AG08395 (cell line): Measurements from ENCODE around the gene SERP1.

Experiments
- DNase-seq: peaks from one replicate; pipeline ENCODE4 v3.0.0; 2012; ENCODE audit warnings: mixed read lengths, low spot score

Gene SERP1

GRCh38 chr3:150546226-150547044, at the start of gene SERP1, which contains the start of gene EIF2A:
Gene SERP1 (minus strand): TSS chr3:150546496. CDS start chr3:150546135, 361 bp downstream.
Gene EIF2A (plus strand): TSS chr3:150546787. CDS start chr3:150546803, 16 bp downstream.
- DNase-seq: peak; percentile 97

- DNase-seq: no peak
Measured at GRCh38 chr3:150594150-150594549, 47.9 kb upstream of the SERP1 start.

- no peak for DNase-seq
Measured at GRCh38 chr3:150589759-150590158, 43.5 kb upstream of the SERP1 start.

DNA sequence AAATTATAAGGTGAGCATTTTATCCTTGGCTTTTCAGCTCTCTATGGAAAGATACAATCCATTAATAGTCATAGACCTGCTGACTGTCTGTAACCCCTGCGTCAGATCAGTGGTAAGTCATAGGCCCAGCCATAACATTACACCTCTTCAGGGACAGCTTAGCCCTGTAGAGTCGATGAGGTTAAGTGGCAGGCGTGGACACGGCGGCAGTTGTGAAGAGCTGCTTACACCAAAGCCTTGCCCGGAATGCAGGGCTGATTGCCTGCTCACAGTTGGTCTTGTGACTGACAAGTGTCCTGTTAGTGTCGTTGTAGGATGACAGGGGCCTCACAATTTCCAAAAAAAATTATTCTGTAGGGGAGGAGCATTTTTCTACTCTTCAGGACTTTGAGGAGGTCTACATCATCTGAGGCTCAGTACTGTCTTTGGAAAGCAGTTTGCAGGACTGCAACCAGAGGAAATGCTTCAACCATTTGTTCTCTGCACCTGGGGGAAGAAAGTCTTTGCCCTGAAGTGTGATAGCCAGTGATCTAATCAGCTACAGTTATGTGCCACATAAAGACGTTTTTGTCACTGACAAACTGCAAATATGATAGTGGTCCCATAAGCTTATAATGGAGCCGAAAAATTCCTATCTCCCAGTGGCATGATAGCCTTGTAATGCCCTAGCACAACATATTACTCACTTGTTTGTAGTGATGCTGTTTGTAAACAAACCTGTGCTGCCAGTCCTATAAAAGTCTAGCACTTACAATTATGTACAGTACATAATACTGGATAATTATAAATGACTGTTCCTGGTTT, 41.9 kb upstream of the SERP1 start:
- DNase-seq: no peak

DNA sequence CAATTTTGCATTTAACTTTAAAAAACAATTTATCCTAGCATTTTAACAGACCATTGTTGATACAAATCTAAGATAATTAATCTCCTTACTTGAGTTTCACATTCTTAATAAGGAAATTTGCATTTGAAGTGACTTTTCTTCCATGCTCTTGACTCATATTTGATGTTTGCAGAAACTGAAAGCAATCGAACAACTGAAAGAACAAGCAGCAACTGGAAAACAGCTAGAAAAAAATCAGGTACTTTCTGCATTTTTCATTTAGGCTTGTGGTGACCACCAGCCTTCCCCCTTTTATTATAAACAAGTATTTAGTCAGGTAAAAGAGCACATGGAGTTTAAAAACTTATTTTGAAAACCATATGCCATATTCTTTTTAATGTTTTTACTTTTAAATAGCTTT, 36.7 kb upstream of the SERP1 start:
- no peak for DNase-seq

- DNase-seq: no peak
Measured at GRCh38 chr3:150582620-150583019, 36.3 kb upstream of the SERP1 start.

DNA sequence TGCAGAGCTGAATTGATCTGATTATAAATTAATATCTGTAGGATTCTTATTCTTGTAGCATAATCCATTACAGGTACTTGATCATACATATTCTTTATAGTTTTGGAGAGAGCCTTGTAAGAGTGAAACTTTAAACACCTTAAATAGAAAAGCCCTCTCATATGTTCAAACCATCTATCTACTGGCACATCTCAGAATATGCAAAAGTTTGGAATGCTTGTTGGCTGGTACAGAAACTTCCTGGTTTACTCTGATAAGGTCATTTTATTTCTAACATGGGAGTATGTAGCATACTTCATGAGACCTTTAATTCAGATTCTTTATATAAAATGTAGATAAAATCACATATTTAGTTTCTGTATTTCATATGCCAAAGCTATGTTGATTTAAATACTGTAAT, 34.9 kb upstream of the SERP1 start:
- DNase-seq: no peak

DNA sequence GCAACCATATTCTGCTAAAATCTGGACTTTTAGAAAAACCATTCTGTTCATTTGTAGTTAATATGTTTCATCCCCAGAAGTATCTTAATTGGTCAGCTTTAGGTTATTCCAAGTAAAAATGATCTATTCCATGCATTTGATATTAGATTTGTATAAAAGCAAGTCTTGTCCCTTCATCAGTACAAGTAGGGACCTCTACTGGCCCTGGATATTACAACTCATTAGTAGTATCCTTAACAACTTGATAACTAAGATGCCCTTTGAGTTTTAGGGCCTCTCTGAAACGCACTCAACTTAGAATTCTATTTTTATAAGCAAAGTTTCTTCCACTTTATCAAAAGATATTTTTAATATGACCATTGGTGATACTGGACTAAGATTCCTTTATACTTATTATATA, 31.6 kb upstream of the SERP1 start:
- no peak for DNase-seq

DNA sequence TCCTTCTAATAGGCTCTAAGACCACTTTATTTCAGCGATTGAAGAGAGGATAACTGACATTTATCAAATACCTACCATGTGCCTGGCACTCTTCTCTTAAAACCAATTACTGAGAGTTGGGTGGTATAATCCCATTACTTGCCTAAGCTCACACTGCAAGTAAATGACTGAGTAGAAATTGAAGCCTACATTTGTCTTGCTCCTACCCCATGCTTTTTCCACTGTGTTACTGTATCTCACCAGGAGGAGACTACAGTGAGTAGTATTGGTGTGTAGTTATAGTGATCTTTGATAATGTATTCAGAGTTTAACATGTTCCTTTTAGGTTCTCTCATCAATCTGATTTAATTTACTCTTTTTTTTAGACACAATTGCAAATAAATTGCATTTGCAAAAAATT, 21.0 kb upstream of the SERP1 start:
- DNase-seq: no peak

DNA sequence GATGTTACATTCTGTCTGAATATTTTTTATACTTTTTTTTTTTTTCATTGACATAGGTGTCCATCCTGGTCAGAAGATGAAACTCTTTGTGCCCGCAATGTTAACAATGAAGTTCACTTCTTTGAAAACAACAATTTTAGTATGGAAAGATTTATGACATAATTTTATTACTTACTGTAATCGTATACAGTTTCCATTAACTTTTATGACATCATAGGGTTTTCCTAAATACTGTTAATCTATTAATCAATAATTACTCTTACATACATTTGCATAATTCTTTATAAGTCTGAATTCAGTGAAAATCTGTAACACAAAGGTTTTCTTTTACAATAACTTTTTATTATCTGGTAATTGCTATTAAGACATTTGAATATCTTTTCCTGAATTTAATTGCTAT, 17.9 kb upstream of the SERP1 start:
- no peak for DNase-seq

GRCh38 chr3:150557725-150558124, 11.4 kb upstream of the SERP1 start:
- DNase-seq: no peak

DNA sequence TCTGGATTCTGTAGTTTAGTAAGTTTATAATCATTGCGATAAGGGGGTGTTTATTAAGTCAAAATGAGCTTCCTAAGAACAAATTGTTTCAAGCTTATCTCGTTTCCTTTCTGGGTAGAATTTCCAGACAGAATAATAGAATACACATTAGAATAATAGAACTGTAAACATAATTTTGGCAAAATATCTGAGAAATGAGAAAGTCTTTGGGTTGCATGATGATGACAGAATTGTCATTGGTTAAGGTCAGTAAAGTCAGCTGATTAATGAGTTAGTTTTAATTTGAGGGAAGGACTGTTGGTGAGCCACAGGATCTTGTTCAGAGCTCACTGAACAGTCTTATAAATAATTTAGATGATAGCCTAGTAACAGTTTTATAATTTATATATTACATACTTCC, 10.5 kb upstream of the SERP1 start:
- DNase-seq: no peak

DNA sequence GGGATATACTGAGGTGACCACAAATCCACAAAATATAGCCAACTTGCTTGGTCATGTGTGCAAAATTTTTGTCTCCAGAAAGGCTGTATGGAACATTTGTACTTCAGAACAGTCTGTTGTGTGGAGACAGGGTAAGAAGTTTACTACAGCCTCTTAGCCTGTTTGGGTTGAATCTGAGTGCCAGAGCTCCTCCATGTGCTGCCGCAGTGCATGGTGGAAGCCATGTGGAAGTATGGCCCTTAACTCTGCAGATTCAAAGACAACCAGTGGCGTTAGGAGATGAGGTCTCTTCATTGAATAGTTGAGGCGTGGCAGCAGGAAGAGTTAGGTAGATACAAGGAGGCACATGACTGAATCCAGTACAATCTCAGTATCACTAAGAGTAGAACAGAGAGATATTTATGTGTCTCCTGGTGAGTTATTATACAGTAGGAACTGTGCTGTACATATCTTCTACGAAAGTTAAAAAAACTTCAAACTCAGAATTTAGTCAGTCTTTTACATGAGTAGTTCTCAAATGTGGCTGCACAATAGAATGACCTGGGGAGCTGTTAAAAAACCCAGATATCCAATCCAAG, 9.7 kb upstream of the SERP1 start:
- no peak for DNase-seq

- DNase-seq: no peak
Measured at GRCh38 chr3:150547045-150547741, 897 bp upstream of the SERP1 start.

GRCh38 chr3:150545419-150546225, 674 bp downstream of the SERP1 start:
- no peak for DNase-seq

DNA sequence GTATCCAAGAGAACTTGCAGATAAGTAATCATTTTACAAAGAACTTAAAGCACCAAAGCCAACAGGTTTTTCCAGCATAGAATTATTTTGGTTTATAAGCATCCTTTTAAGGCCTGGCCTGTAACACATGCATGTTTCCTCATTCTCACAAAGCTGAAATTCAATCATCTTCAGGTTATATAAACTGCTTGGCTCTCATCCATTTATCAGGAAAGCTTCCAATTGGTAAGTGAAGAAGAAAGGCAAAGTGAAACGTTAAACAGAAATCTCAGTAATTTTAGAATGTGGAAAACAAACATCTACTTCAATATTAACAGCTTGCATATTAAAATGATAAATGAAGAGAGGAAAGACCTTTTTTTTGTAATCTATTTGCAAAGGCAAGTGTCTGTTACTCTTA, 1.6 kb downstream of the SERP1 start:
- DNase-seq: no peak

DNA sequence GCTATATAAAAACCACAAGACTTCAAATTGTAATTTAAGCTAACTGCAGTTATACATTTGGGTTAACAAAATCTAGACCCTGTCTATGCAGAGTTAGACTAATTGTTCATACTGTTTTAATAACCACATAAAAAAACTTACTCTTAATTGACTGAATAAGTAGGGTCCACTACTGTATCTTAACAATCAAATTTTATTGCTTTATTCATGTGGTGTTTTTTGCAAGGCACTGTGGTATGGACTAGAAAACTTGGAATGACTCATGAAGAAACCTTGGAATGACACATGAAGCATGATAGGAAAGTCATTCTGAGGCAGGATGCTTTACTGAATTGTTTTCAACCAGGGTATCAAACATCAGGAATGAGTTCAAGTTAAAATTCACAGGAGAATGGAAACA, 2.3 kb downstream of the SERP1 start:
- DNase-seq: peak; percentile 38

DNA sequence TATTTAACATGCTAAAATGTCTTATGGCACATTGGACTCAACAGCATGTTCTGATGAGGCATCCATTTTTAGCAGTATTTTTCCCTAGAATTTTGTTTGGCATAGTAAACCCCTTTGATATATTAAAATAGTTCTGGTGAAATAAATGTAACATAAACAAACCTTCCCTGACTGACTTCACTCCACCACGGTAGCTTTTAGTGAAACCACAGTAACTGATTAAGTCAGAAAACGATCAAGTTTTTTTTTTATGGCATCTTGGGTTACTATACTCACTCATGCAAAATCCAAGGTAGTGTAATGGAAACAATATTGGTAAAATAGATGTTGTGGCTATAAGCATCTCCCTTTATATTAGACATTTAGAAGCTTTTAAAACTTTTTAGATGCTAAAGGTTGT, 2.8 kb downstream of the SERP1 start:
- DNase-seq: no peak

DNA sequence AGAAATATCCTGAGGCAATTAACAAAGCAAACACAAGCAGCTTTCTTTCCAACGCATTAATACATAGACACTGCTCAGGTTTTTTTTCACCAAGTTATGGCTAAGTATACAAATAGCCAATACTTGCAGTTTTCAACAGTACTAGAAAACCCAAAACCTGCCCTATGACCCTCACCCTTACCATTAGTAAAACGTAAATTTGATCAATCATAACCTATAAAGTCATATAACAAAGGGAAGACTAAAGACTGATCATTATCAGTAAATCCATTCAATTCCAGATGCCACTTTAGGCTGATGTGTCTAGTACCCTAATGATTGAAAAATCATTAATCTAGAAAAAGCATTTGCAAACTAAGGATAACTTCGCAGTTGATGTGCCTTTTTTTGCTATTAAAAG, 3.2 kb downstream of the SERP1 start:
- DNase-seq: no peak

DNA sequence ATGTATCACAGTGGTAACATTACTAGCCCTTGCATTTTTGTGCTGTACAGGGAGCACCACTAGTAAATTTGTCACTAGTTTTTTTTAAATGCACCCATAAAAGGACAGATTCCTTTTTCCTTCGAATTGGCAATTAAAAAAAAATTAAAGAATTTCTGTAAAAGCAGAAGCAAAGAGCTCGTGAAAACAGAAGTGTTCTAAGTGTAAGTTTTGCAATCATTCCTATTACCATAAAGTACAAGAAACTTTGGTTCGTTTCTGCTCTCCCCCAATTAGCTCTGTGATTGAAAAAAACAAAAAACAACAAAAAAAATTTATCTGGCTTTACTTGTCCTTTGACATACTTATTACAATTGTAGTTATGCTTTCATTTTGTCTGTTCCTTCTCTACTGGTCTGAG, 5.3 kb downstream of the SERP1 start:
- DNase-seq: no peak

- DNase-seq: no peak
Measured at GRCh38 chr3:150540297-150540696, 6.0 kb downstream of the SERP1 start.
